HG03103 (cell line): ENCODE measurements around the gene HSD17B4.

Source experiments
- ATAC-seq: cut with Tn5 transposase; IDR thresholded peaks from one replicate; pipeline ENCODE4 v1.9.1; 2021; ENCODE audit warnings: low read depth; ENCODE audit not compliant: unreplicated experiment

The HSD17B4 gene

DNA sequence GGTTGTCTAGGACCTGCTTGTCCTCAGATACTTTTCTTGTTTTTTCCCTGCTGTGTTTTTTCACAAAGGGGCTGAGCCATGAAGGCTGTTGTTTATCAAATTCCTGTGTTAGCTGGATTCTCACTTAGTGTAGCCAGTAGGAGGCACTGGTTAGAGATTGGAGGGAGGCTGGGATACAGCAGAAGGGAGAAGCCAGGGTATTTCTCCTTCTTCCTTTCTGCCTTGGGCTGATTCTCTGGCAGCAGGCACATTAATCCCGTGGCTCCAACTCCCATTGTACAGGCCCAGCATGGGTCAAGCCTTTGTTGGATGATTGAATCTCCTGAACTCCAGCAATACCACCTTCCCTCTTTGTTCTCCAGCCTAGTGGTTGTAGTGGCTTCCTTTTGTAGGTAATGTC, 130.7 kb downstream of the HSD17B4 start:
- no peak for ATAC-seq

GRCh38 chr5:119583684-119584083, 131.4 kb downstream of the HSD17B4 start:
- no peak for ATAC-seq
